HG03565 (cell line): ENCODE data around the gene FAM124A.

Experiments
- ATAC-seq: cut with Tn5 transposase; IDR thresholded peaks from one replicate; pipeline ENCODE4 v1.9.1; 2021; ENCODE audit warnings: mild to moderate bottlenecking, moderate library complexity; ENCODE audit not compliant: unreplicated experiment

The FAM124A gene

GRCh38 chr13:51220706-51221105 is 1.5 kb upstream of the FAM124A start:
- ATAC-seq = no peak

- no peak for ATAC-seq
These were observed 1.1 kb upstream of the FAM124A start for GRCh38 chr13:51221108-51221507.

DNA sequence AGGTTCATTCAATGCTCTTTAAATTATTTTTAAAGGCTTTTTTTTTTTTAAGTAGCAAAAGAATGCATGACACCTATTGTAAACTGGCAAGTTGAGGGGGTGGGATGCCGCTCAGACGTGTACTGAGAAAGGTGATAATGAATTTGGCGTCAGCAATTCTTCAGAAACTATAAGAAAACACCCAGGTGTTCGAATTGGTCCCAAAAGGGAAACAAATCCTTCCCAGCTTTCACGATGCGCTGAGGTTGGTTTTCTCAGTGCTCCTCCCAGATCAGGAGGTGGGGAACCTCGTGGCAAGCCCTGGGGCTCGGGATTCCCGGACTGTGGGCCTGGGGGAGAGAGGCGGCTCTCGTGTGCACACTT is 543 bp upstream of the FAM124A start:
- ATAC-seq = no peak

DNA sequence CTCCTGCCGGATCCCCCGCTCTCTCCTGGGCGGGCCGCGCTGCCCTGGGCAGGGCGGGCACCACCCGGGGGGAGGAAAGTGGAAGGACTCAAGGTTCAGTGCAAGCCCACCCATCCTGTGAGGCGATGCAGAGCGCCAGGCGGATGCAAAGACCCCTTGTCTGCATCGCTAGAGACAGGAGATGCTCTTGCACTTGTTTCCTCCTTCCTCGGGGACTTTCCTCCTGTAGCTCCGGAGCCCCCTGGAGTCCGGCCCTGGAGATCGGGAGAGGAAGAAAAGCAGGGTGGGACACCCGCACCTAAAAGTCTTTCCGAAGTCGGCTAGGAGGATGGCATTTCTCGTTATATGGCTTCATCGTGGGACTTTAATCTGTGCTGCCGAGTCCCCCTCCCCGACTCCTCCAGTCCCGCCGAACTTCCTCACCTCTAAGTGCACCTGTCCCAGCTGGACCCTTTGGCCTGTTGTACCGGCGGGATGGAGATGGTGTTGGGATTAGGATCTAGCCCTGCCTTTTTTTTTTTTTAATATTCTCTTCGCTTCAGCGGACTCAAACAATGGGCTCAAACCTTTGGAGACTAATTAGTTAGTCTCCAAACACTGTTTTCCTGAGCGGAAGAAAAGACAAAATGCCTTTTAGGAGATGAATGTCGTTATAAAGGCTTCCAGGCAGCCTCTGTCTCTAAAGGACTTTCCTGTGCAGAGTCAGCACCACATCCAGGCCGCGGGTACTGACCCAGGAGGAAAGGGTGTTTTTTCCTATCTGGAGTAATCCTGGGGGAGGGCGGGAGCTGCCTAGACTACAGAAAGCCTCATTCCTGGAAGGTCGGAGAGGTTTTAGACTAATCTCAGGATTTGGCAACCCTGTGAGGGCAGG is 725 bp downstream of the FAM124A start:
- ATAC-seq = no peak

DNA sequence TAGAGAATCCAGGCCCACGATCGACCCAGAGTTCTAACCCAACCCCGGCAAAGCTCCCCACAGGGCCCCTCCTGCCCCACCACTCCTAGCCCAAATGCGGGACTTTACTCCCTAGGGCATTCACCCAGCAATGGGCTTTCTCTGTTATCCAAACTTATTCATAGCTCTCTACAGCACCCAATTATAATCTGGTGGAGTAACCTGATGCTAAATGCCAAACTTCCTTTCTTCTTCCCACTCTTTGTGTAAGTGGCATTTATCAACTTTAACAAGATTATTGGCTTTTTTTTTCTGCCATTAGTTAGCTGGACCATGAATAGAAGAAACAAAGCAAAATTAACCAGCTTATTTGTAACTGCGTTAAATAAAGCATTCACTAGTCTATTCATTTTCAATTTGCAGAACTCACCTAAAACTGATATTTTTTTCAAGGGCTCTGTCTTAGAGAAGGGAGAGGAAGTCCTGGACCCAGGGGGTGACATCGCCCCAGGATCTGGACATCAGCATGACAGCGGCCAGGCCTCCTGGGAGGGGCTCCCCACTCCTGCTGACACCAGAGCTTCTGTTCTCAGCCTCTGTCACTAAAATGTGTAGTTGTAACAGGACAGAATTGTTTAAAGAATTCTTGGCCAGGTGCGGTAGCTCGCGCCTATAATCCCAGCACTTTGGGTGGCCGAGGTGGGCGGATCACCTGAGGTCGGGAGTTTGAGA is 1.5 kb downstream of the FAM124A start:
- ATAC-seq = no peak

GRCh38 chr13:51225029-51225428 is 2.8 kb downstream of the FAM124A start:
- no peak for ATAC-seq

- ATAC-seq = no peak
These were observed 5.2 kb downstream of the FAM124A start for GRCh38 chr13:51227404-51227803.

GRCh38 chr13:51229101-51229719 is 7.0 kb downstream of the FAM124A start:
- ATAC-seq = no peak

DNA sequence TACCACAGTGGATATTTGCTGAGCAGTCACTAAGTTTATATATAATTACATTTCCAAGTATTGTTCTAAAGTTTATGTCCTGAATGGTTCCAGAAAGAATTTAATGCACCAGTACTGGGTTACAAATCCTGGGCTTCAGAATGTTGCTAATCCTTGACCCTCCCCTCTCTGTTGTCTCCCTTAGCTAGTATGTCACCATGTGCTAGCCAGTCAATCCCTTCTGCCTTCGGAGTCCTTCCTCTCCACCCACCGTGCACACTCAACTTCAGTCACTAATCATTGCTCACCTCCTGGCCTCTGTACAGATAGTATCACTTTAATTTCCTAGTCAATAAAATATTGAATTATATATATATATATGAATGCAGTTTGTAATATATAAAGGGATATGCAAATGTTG is 7.5 kb downstream of the FAM124A start:
- no peak for ATAC-seq

GRCh38 chr13:51230477-51231105 is 8.4 kb downstream of the FAM124A start:
- no peak for ATAC-seq

DNA sequence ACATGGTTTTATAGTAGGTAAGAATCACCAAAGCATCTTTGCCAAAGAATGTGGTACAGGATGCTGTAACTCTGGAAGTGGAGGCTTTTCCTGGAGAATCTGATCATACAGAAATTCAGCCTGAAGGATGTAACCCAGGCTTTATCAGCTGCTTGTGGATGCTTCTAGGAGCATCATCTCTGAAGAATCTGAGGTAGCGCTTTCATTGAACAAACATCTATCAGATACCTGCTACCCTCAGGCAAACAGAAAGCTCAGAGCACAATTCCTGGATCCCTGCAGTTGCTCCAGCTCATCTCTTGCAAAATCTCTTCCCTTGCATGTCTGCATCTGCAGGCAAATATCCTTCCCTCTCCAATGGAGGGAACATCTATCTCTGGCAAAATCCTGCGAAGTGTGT is 9.3 kb downstream of the FAM124A start:
- no peak for ATAC-seq

- no peak for ATAC-seq
These were observed 10.1 kb downstream of the FAM124A start for GRCh38 chr13:51232328-51232727.

DNA sequence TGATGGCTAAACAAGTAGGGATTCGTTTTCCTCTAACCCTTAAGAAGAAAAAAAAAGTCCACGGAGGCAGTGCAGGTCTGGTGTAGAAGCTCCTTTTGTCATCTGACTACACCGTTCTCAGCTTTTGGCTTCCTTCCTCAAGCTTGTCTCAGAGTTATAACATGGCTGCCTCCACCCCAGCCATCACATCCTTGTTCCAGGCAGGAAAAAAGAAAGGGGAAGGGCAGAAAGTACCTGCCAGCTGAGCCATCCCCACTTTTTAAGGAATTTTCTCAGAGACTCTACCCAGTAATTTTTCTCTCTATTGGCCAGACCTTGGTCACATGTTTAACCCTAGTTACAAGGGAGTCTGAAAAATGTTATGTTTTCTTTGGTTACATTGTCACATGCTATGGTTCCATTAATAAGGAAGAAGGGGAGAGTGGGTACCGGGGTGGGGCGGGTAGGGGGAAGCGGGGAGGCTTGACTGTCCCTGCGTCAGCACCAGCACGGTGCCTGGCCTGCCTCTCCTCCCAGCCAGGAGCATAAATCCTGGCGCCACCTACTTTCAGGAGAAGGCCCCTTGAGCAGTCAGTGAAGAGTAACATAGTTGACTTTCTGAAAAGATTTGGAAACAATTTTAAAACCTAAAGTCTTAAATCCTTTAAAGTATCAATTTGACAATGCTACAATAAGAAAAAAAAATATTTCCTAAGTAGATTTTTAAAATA is 11.1 kb downstream of the FAM124A start:
- ATAC-seq = no peak

DNA sequence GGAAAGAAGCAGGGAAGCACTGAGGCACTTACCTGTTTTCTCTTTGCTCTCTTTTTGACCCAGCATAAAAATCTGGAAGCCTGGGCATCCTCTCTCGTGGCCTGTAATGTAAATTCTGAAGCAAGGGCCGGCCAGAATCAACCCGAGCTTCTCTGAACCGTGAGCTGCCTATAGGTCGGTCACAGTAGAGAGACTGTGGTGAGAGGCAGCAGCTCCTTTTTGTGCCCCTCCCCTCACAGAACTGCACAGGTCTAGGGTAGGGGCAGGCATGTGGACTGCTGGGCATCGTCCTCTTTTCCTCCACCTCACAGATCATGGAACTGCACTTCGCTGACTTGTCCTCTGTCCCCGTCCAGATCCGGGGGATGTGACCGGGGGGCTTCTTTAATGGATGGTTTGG is 12.5 kb downstream of the FAM124A start:
- no peak for ATAC-seq

- no peak for ATAC-seq
These were observed 13.0 kb downstream of the FAM124A start for GRCh38 chr13:51235186-51235585.

GRCh38 chr13:51235756-51236490 is 13.7 kb downstream of the FAM124A start:
- no peak for ATAC-seq

DNA sequence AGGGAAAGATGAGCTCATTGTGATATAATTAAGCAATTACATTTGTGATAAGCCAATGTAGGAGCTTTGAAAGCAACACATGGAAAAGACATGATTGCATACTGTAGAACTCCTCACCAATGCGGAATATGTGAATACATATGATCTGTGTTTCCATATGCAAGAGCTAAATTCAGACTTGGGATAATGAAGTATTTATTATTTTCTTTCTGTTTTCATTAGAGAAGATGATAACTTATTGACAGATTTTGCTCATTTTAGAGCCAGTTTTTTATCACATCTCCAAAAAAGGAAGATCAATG is 14.2 kb downstream of the FAM124A start:
- no peak for ATAC-seq

DNA sequence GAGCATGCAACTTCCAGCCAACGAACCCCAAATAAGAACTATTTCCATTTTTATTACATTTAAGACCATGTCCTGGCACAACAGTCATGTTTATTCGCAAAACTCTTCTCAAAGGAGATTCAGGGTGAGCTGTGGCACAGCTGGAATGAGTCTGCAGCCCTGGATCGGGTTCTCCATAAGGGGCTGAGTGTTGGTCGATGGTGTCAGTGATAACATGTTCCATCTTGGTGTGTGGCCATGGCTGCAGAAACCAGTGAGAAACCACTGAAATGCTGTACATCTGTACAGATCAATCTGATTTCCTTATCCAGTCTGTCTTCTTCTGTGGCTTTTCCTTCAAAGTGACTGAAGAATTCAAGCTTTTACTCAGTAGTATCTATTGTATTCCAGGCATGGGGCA is 15.2 kb downstream of the FAM124A start:
- no peak for ATAC-seq

GRCh38 chr13:51237887-51238286 is 15.7 kb downstream of the FAM124A start:
- ATAC-seq = no peak

- ATAC-seq = no peak
These were observed 18.0 kb downstream of the FAM124A start for GRCh38 chr13:51240178-51240577.
